ENCODE measurements around the gene VIPR1.

Gene VIPR1

GRCh38 chr3:42490243-42490642 is 12.2 kb upstream of the VIPR1 start:
- no peak for DNase-seq
- Histone ChIP-seq H3K36me3 (no peaks in the 10 kb centered on the region), H3K27ac (no peak overlapping the region), H3K9me3 (ENCODE audit: severe bottlenecking) (no peaks in the 10 kb centered on the region), H3K4me3 (ENCODE audit: low read depth, low read length) (no peak overlapping the region), H3K27me3 (ENCODE audit: insufficient read depth, low read depth, severe bottlenecking) (no peaks in the 10 kb centered on the region)
- TF ChIP-seq, protein P1, sequence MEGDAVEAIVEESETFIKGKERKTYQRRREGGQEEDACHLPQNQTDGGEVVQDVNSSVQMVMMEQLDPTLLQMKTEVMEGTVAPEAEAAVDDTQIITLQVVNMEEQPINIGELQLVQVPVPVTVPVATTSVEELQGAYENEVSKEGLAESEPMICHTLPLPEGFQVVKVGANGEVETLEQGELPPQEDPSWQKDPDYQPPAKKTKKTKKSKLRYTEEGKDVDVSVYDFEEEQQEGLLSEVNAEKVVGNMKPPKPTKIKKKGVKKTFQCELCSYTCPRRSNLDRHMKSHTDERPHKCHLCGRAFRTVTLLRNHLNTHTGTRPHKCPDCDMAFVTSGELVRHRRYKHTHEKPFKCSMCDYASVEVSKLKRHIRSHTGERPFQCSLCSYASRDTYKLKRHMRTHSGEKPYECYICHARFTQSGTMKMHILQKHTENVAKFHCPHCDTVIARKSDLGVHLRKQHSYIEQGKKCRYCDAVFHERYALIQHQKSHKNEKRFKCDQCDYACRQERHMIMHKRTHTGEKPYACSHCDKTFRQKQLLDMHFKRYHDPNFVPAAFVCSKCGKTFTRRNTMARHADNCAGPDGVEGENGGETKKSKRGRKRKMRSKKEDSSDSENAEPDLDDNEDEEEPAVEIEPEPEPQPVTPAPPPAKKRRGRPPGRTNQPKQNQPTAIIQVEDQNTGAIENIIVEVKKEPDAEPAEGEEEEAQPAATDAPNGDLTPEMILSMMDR (IDR thresholded peaks at IDR 0.05; ENCODE audit: low read depth, low read length): no peak

DNA sequence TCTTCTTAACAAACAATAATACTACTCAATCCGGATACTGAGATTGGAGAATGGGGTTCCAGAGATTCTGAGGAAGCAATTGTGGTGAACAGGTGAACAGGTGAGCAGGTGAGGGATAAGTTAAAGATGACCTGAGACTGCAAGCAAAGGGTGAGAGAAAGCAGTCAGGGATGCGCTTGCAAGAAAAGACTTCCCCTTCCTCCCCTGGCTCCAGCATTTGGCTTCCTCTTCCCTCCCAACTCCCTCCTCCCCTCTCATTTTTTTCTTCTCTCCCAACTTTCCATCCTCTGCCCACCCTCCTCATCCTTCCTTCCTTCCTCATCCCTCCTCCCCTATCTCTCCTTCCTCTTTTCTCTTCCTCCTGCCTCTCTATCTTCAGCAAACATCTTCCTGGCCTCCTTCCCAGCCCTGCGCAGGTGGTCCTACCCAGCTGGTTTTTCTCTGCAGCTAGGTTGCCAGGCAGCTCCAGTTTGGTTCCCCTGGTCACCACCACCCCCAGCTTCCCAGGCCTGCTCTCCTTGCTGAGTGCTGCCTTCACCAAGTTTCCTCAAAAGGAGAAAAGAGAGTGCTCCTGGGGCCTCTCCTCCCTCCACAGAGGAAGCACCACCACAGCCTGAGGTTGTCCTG is 10.4 kb upstream of the VIPR1 start:
- Histone ChIP-seq H3K27me3 (ENCODE audit: insufficient read depth, low read depth, severe bottlenecking) (no peaks in the 10 kb centered on the region), H3K9me3 (ENCODE audit: severe bottlenecking) (no peaks in the 10 kb centered on the region), H3K4me3 (ENCODE audit: low read depth, low read length) (no peak overlapping the region), H3K36me3 (no peaks in the 10 kb centered on the region), H3K27ac (no peak overlapping the region)
- no peak for DNase-seq
- TF ChIP-seq, protein P1 (IDR thresholded peaks at IDR 0.05; ENCODE audit: low read depth, low read length): no peak

DNA sequence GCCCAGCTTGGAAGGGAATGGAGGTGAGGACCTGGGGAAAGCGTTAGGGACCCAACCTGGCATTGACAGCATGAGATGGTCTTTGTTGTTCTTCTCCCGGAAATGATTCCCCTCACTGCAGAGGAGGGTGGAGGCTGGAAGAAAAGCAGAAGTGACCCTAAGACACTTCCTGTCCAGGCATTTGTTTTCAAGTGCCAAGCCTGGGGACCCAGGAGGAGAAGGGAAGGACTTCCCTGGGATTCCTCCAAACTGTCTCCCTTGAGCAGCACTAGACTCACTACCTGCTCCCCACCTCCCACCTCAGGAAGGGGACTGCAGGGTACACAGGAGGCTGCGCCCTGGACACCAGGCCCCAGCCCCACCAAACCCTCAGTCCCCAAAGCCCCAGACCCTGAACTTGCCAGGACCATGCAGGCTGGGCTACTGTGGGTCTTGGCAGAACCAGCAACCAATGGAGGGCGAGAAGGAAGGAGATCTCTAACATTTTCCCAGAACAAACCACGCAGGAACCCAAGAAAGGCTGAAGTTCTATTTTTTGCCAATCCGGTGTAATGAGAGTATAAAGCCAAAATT is 9.8 kb upstream of the VIPR1 start:
- Histone ChIP-seq H3K27me3 (ENCODE audit: insufficient read depth, low read depth, severe bottlenecking) (no peaks in the 10 kb centered on the region), H3K9me3 (ENCODE audit: severe bottlenecking) (no peaks in the 10 kb centered on the region), H3K27ac (no peak overlapping the region), H3K4me3 (ENCODE audit: low read depth, low read length) (no peak overlapping the region), H3K36me3 (no peaks in the 10 kb centered on the region)
- no peak for DNase-seq
- TF ChIP-seq, protein P1 (IDR thresholded peaks at IDR 0.05; ENCODE audit: low read depth, low read length): no peak

DNA sequence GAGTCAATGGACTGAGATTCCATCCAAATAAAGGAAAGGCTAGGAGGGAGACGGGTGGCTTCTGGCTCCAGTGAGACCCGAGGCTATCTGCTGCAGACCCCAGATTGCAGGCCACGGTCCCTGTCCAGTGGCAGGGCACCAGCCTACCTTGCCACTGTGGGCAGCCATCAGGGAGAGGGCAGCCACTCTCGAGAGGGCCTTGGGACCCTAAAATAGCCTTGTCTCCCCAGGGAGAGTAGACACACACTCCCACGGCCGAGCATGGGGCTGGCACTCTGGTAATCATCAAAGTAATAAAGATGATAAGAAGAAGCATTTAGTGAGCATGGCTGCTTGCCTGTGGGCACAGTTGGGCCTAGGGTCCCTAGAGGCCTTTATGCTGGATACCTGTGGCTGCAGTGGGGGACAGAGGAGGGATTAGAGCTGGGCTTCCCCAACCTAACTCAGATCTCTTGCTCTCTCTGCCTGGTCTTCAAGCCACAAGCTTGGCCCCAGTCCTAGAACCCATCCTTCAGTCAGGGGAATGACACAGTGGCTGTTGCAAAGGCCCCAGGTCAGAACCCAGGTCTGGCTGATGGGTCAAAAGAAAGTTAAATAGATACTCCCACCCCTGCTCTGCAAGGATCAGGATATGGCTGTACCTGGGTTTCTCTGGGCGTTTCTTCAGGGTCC is 9.2 kb upstream of the VIPR1 start:
- DNase-seq: no peak
- TF ChIP-seq, protein P1 (IDR thresholded peaks at IDR 0.05; ENCODE audit: low read depth, low read length): no peak
- Histone ChIP-seq H3K27me3 (ENCODE audit: insufficient read depth, low read depth, severe bottlenecking) (no peaks in the 10 kb centered on the region), H3K4me3 (ENCODE audit: low read depth, low read length) (no peak overlapping the region), H3K36me3 (no peaks in the 10 kb centered on the region), H3K9me3 (ENCODE audit: severe bottlenecking) (no peaks in the 10 kb centered on the region), H3K27ac (no peak overlapping the region)

DNA sequence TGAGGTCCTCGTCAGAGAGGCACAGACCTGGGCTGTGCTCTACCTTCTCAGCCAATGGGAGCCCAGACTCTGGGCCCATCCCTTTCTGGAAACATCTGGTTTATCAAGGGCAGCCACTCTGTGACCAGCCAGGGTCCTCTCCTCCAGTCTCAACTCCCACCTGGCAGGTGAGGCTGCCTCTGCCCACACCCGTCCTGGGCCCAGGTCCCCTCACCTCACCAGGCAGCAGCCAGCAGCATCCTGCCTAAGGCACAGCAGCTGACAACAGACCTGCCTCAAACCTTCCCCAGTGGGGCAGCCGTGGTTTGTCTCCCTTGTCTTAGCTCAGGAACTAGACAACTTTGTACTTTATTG is 8.7 kb upstream of the VIPR1 start:
- Histone ChIP-seq H3K27ac (no peak overlapping the region), H3K36me3 (no peaks in the 10 kb centered on the region), H3K9me3 (ENCODE audit: severe bottlenecking) (no peaks in the 10 kb centered on the region), H3K4me3 (ENCODE audit: low read depth, low read length) (no peak overlapping the region), H3K27me3 (ENCODE audit: insufficient read depth, low read depth, severe bottlenecking) (no peaks in the 10 kb centered on the region)
- TF ChIP-seq, protein P1 (IDR thresholded peaks at IDR 0.05; ENCODE audit: low read depth, low read length): no peak
- DNase-seq: no peak
